ENCODE data around the gene BGN.

The BGN gene

GRCh38 chrX:153460826-153461225 is 34.0 kb upstream of the BGN start:
- DNase-seq (ENCODE audit: low read depth in 2 of 2): peak; percentile 19 to 23

DNA sequence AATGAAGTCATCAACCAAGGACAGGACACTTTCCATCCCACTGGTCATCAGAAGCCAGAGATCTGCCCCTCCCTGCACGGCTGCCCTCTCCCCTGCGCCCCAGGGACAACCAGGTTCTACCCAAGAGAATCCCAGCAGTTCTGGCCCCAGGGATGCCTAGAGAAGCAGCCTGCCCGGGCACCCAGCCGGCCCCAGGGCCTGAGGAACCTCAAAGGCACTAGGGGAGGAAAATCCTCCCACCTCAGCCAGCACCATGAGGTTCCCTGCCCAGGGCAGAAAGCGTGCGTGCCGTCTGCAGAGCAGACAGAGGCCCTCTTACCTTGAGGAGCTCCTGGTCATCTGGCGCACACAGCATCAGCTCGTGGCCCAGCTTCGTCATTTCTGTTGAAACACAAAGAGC is 32.5 kb upstream of the BGN start:
- no peak for DNase-seq (ENCODE audit: low read depth in 2 of 2)

DNA sequence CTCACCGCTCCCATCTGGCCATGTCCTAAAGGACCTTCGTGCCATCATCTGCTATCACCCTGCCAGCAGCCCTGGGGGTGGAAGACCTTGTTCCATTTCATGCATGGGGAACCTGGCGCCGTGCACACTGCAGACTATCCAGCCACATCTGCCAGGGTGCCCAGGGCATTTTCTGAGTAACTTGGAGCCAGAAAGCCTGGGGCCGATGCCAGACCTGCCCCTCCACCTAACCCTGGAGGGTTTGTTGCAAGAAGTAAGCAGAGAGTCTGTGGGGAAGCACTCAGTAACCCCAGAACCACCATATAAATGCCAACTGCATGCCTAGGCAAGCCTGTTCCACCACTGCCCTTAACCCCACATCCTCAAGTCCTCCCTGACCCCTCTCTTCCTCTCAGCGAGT is 31.7 kb upstream of the BGN start:
- no peak for DNase-seq (ENCODE audit: low read depth in 2 of 2)

GRCh38 chrX:153463556-153463955 is 31.2 kb upstream of the BGN start:
- DNase-seq (ENCODE audit: low read depth in 2 of 2): no peak

DNA sequence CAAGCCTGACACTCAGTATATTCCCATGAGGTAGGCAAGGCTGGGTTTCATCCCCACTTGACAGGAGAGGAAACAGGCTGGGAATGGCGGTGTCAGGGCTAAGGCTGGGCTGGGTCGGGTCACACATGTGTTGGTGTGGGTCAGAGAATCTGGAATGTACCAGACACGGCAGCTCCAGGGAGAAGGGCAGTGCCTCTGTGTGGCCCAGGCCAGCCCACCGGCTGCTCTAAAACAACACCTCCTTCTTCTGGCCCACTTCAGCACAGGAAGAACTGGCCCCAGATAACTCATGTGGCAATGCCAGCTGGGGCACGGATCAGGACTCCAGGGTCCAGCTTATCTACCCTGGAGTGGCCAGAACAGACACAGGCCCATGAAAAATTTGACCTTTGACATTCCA is 30.7 kb upstream of the BGN start:
- no peak for DNase-seq (ENCODE audit: low read depth in 2 of 2)

- no peak for DNase-seq (ENCODE audit: low read depth in 2 of 2)
Observed at GRCh38 chrX:153465691-153466380, 28.9 kb upstream of the BGN start.

DNA sequence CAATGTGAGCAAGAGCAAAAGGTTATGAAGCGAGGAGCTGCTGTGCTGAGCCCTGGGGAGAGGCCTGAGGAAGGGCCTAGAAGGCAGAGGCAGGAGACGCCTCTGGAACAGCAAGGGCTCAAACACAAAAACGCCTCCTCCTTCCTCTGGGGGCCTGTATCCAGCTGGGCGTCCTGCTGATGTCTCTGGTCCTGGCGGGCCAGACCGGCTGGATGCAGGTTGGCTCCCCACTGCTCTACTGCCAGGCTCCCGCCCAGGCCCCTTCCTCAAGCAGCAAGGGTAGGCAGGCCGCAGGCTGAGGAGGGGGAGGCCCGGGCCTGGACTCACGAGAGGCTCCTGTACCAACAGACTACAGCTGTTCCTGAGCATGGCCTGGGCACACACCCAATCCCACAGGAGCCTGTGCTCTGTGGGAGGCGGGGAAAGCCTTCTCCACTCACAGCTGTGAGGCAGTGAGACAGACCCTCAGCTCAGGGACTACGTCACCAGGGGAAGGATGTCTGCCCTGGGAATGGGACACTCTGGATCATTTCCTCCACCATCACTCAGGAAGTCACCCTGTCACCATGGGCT is 26.7 kb upstream of the BGN start:
- no peak for DNase-seq (ENCODE audit: low read depth in 2 of 2)

- peak; percentile 22 to 26 for DNase-seq (ENCODE audit: low read depth in 2 of 2)
Observed at GRCh38 chrX:153469811-153470410, 24.9 kb upstream of the BGN start.

DNA sequence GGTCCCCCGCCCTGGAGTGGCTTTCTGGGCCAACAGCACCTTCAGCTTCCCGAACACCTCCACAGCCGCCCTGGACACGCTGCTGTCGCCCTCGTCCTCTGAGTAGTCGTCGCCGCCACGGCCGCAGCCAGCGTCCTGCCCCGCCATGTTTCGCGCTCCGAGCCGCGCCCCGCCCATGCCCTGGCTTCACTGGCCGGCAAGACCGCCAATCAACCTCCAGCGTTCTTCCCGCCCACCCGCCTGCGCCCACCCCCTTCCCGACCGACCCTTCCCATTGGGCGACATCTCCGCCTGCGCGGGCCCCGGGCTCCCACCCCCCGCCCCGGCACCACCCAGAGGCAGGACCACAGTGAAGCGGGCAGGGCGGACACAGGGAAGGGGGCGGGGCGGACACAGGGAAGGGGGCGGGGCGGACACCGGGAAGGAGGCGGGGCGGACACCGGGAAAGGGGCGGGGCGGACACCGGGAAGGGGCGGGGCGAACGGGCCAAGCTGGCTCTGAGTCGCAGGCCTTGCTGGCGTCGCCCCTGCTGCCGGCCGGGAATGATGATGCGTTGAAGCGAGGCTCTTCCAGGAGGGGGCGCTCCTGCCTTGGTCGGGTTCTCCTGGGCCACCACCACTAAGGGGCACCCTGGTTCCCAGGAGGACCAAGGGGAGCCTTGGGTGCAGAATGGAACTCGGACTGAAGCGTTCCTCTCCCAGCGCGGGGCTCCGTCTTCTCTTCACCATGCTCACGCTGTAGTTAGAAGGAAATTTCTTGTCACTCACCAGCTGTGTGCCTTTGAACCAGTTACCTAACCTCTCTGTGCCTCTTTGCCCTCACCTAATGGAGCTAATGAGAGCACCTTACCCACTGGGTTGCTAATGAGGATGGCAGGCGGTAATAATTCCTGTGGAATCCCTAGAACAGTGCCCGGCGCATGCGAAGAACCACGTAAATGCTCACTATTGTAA is 24.1 kb upstream of the BGN start, which contains the start of gene HAUS7:
Gene HAUS7 (minus strand): TSS at position 166 of the 953 bp plus-strand sequence. CDS start 19 bp downstream, at position 147.
- DNase-seq (ENCODE audit: low read depth in 2 of 2): peak; percentile 81 to 85

DNA sequence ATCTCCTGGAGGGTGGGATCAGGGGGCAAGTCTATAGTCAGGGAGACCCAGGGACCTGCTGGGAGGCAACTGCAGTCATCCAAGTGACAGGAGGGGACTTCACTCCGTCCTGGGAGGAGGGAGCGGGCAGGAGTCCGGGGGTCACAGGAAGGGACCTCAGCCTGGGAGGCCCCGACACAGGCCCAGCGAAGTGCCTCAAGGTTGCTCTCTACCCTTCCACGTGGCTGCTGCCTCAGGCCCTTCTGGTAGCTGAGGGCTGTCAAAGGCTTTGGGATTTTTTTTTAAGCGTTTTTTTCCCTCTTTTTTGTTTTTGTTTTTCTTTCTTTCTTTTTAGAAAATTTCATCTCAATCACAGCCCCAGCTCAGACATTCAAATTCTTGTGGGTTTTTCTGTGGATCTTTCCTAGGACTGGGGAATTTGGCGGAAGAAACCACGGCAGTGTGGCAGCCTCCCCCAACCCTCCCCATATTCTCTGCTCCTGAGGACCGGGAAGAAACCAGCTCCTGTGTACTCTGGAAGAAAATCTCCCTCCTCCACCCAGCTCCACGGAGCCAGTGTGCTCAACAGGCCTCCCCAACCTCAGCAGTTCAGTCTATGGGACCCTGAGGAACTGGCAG is 23.0 kb upstream of the BGN start:
- no peak for DNase-seq (ENCODE audit: low read depth in 2 of 2)

GRCh38 chrX:153473126-153473525 is 21.7 kb upstream of the BGN start:
- no peak for DNase-seq (ENCODE audit: low read depth in 2 of 2)

DNA sequence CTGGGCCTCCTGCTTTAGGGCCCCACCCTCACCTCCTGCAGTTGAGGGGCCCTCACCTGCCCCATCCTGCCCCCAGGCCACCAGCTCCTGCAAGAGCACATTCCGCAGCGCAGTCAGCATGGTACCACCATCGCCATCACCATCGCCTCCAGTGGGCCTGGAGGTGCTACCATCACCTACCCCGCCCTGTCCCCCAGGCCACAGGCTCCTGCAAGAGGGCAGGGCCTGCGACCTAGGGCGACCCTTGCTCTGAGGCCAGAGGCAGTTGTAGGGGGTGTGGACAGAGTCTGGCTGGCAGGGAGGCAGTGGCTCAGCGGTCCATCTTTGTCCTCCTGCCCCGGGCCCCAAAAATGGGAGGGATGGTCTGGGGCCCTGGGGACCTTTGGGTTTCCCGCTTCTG is 20.5 kb upstream of the BGN start:
- no peak for DNase-seq (ENCODE audit: low read depth in 2 of 2)

DNA sequence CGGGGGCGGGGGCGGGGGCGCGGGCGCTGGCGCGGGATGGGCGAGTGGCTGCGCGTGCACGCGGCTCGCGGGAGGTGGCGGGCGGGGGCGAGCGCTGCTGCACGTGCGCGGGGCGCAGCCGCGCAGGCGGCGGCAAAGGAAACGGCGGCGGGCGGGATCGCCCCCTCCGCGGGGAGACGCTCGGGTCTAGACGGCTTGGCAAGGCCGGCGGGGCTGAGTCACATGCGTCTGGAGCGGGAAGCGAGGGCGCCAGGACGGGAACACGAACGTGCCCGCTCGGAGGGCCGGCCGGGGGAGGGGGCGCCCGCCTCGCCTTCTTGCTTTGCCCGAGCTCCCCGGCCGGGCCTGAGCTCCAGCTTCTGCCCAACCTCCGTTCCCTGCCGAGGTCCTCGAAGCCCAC is 20.1 kb upstream of the BGN start:
- DNase-seq (ENCODE audit: low read depth in 2 of 2): peak; percentile 7 to 8

- DNase-seq (ENCODE audit: low read depth in 2 of 2): no peak
Observed at GRCh38 chrX:153475271-153475670, 19.5 kb upstream of the BGN start.

DNA sequence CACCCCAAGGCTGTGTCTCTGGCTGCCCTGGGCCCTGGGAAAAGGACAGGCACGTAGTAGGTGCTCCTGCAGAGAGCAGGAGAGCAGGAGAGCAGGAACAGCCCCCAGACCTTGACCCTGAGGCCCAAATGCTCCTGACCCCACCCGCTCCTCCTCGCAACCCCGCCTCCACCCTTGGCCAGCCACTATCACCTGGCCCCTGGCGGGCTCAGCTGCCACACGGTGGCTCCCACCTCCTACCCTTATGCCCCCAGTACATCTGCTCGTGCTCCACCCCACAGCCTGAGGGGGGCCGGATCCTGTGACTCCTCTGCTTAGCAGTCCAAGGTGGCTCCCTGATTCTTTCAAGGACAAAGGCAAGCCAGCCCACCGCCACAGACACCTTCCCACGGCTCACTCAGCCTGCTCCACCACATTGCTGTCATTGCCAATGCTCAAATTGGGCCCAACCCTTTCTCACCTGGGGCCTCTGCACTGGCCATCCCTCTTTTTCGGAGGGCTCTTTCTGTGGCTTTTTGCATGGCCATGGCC is 19.0 kb upstream of the BGN start:
- DNase-seq (ENCODE audit: low read depth in 2 of 2): no peak

DNA sequence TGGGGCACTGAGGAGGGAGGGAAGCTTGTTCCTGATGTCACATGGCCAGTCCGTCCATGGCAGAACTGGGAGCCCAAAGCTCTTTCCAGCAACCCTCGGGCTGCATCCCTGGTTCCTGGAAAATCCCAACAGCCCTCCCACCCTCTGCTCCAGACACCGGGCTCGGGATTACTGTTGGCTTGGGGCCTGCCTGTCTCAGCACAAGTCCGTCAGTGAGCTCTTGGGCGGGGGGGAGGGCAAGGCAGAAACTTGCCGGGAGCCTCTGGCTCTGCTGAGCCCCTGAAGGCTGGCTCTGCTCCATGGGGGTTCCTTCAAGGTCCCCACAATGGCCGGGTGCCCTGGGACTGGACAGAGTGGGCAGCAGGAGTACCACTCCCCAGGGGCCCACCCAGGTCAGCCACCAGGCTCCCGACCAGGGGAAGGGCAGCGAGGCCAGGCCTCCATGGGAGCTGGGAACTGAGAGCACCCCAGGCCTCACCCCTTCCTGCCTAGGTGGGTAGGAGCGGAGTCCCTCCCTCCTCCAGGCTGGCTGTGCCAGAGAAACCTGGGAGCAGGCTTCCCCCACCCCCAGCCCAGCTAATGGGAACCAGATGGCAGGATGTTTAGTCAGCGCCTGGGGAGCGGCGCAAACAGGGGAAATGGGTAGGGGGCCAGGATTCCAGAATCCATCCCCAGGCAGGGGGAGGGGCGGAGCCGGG is 18.0 kb upstream of the BGN start:
- no peak for DNase-seq (ENCODE audit: low read depth in 2 of 2)

DNA sequence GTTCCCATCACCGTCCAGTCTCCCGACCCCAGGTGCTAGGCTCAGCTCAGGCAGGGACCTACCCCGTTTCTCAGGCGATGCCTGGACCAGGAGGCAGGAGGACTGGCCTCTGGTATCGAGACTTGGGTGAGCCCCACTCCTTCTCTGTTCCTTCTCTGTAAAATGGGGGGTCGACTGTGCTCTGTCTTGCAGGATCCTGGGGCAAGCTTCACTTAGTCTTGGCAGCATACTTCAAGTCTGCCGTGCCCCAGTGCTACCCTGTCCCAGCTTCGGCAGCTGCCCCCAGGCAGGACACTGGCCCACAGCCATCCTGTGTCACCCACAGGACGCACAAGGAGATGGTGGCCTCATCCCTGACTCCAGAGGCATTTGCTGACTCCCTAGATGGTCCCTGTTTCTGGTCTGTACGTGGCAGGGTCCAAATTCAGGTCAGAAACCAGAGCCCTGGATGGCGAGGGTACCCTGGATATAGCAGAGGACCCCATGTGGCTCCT is 17.4 kb upstream of the BGN start:
- DNase-seq (ENCODE audit: low read depth in 2 of 2): no peak

- no peak for DNase-seq (ENCODE audit: low read depth in 2 of 2)
Observed at GRCh38 chrX:153477901-153478300, 16.9 kb upstream of the BGN start.

DNA sequence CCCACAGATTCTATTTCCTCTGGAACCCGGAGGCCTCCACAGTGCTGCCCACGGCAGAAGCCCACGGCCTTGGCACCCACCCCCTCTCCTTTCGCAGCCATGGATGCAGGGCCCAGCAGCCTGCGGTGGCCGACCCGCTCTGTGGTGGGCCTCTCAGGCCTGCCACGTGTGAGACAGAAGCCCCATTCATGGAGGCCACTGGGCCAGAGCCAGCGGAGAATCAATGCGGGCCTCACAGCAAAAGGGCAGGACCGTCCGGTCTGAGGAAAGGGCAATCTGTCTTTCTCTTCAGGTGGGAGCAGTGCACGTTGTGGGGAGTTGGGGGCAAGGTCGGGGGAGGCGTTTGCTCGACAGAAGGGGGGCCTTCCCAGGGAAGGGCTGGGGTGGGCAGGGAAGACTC is 16.0 kb upstream of the BGN start:
- no peak for DNase-seq (ENCODE audit: low read depth in 2 of 2)

DNA sequence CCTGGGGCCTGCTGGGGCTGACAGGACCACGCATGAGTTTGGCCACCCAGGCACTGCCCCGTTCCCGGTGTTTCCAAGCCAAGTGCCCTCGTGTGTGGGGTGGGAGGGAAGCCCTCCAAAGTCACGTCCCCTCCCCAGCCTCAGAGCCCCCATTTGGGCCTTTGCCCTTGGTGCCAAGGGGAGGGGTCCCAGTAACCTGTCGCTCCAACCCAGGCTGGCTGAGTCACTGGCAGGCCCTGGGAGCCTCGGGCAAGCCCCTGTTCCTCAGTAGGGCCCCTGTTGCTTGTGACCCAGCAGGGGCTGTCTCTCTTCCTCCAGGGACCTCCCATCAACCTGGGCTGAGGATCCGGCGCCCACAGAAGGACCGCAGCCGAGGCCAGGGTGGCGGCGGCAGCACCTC is 13.7 kb upstream of the BGN start:
- no peak for DNase-seq (ENCODE audit: low read depth in 2 of 2)
